ENCODE results near the gene AHCYL2.
"Not testable (repeated sequence)": the region's sequence is repeated elsewhere in the genome, so short reads cannot be mapped to it uniquely, and the experiment has no call there.

The AHCYL2 gene

DNA sequence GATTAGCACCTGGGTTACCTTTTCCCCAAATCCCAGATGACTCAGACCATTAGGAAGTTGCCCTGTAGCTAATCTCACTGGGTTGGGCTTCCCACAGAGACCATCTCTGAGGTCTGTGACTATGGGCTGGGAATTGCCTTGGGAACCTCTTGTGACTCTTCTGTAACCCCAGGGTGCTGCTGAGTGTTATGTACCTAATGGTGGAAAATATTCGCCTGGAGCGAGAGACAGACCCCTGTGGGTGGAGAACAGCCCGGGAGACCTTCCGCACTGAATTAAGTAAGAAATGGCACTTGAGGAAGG is 229.4 kb downstream of the AHCYL2 start:
- no peak for DNase-seq (ENCODE audit: low read depth)

DNA sequence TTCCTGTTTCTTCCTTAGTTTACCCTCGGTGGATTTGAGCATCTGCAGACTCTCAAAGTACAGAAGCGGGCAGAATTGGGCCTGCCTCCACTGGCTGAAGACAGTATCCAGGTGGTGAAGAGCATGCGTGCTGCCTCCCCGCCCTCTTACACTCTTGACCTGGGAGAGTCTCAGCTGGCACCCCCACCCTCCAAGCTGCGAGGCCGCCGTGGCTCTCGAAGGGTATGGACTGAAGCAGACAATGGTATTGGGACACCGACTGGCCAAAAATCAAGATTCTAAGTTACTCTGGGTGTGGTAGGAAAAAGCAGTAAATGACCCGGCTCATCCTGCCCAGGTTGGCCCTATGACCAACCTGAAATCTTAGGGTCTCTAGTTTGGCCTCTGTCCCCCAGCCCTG is 231.6 kb downstream of the AHCYL2 start:
- no peak for DNase-seq (ENCODE audit: low read depth)

DNA sequence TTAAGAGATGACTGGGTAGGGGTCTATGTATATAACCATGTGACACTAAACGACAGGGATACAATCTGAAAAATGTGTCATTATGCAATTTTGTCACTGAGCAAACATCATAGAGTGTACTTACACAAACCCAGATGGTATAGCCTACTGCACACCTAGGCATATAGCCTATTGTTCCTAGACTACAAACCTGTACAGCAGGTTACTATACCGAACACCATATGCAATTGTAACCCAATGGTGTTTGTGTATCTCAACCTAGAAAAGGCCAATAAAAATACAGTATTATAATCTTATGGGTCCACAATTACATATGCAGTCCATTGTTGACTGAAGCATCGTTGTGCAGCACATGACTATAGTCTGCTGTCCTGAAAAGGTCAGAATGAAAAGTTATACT is 232.3 kb downstream of the AHCYL2 start:
- DNase-seq (ENCODE audit: low read depth): no peak

DNA sequence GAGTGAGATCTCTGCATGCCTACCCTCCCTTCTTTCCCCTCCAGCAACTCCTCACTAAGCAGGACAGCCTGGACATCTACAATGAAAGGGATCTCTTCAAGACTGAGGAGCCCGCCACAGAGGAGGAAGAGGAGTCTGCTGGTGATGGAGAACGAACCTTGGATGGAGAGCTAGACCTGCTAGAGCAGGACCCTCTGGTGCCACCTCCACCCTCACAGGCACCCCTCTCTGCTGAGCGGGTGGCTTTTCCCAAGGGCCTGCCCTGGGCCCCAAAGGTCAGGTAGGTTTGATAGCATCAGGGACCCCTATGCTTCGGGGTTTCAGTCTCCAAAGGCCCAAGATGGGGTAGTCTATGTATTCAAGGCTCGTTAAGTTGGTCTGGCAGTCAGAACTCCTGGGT is 233.3 kb downstream of the AHCYL2 start:
- DNase-seq (ENCODE audit: low read depth): no peak

DNA sequence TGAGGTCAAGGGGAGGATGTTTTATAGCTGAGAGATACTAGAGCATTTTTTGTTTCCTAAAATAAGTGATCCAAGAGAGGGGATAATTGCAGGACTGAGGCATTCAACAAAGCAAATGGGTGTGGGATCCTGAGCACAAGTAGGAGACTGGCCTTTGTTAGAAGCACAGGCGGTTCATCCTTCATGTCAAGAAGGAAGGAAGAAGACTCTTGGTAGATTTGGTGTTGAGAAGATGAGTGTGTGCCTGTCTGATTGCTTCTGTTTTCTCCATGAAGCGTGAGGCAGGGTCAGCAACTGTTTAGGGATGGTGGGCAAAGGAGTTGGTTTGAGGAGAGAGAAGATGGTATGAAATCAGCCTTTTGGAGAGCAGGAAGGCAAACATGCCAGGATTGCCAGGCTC is 237.0 kb downstream of the AHCYL2 start:
- DNase-seq (ENCODE audit: low read depth): no peak

DNA sequence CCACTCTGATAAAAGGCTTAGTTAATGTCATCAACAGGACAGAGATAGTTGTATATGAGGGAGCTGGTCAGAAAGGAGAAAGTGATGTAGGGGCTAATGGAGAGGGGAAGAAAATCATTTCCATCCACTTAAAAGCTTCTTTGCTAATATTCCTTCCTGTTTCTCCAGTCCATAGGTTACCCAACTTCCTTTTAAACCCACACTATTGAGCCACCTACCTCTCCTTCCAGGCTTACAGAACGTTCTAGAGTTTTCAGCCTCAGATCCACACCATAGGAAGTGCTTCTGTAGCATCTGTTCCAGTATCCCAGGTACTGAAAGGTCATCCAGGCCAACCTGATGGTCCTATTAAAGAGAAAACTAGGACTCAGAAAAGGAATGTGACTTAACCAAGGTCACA is 237.6 kb downstream of the AHCYL2 start:
- no peak for DNase-seq (ENCODE audit: low read depth)

DNA sequence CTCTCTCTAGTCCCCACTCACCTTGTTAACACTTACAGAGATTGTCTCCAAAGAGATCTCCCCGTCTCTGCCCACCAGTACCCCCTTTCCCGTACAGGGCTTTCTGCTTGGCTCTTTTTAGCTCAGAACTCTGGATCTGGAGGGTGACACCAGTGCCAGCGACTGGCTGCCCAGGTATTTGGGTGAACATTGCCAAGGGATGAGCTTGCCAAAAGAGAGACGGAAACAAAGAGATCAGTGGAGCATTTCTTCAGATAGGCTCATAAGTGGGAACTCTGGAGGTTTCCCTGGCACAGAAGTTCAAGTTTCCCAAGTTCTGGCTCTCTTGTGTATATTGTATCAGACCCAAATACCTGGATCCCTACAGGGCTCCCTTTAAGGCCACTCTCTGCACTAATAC is 239.4 kb downstream of the AHCYL2 start:
- DNase-seq (ENCODE audit: low read depth): no peak

DNA sequence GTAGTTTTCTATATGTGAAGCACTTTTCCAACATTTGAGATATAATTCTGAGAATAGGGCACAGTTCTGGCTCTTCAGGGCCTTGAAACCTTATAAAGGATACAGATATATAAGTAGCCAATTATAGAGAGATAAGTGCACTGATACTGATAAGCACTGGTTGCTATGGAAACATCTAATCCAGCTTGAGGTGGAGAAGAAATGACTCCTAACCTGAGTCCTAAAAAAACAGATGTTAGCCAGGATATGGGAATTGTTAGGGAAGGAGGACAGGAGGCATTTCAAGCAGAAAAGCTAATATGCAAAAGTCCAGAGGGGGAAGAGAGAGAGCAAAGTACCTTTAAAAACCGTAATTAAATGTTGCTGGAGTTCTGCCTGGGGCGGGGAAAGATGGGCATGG is 240.2 kb downstream of the AHCYL2 start:
- no peak for DNase-seq (ENCODE audit: low read depth)

DNA sequence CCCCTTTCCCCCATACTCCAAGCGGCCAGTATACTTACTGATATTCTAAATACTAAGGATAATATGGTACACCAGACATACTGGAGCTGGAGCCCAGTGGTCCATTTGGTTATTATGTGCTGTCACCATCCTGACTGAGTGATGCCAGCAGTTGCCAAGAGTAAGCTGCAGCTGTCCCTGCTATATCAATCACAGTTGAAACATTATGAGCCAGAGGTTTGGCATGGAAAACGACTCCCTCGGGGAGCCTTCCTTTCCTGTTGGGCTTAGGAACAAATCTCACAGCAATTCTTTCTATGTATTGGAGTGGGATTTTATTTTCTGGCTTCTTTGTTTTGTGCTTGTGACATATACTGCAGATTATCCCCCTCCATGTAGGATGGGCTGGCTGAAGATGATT is 242.0 kb downstream of the AHCYL2 start:
- no peak for DNase-seq (ENCODE audit: low read depth)

DNA sequence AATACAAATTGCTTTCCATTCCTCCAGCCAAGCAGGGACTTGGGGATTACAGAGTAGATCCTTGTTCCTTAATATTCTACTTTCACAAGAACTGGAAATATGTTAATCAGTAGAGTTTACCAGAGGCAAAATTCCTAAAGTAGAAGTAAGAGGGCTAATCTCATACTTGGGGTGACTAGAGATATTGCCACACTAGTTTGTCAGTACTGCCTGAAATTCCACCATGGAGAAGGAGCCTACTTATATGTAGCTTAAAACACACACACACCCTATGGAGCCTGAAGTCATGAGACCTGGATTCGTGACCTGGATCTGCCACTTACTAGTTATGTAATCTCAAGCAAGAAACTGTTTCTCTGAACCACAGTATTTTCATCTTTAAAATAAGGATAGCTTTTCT is 243.3 kb downstream of the AHCYL2 start:
- DNase-seq (ENCODE audit: low read depth): no peak

DNA sequence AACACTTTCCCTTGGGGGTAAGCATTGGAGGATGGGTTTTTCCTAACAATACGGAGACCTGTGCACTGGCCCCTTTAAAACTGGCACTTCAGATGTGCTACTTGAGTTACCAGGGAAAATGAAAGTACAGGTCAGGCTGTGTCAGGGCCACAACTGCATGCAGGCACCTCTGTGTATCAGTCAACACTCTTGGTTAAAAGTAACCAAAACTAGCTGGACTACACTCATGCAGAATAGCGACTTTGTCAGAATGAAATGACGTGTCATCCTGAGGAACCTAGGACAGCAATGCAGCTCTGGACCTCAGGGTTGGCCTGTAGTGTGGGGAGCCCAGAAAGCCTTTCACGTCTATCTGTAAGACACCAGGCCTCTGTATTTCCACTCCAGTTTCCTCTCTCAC is 243.7 kb downstream of the AHCYL2 start:
- DNase-seq (ENCODE audit: low read depth): no peak

DNA sequence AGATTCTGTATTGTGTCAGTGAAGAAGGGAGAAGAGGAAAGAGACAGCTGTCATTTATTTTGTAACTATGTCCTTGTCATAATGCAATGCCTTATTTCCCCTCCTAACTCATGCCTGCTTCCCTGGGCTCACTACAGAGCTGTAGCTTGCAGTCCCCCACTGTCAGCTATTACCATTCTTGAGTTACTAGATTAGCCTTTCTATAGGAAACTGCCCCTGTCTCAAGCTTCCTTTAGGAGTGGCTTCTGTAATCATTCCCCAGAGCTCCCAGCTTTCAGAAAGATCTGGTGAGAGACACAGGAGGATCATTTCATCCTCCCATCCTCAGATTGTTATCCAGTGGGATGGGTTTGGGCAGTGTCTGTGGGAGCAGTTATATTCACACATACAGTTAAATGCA is 245.1 kb downstream of the AHCYL2 start:
- DNase-seq (ENCODE audit: low read depth): no peak

DNA sequence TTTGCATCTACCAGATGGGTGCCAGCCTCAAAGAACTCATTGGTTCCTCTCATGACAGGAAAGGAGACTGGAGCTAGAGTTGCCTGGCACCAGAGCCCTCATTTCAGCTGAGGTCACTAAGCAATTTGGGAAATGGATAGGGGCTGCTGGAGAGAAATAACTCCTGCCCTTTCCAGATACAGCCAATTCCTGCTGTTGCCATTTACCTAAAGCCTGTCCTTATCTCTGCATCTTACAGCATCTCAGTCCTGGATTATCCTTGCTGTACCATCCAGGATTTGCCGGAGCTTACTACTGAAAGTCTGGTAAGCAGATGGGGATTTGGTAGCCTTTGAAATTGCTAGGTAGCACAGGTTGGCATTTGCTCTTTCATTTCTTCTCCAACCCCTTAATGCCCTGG is 245.6 kb downstream of the AHCYL2 start:
- DNase-seq (ENCODE audit: low read depth): no peak

DNA sequence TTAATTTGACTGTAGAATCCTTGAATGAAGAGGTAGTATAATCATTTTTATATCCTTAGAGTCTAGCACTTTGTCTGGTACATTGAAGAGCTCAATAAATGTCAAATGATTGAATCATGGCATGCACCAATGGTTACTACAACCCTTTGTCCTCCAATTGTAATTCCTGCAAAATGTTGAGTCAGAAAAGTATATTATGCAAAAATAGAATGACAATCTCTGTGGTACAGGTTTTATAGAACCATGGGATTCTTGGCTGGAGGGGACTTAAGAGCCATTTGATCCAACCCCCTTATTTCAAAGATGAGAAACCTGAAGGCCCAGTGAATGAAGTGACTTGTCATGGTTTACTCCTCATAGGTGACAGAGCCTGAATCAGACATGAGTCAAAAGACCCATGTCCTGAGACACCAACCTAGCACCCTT is 246.6 kb downstream of the AHCYL2 start:
- DNase-seq (ENCODE audit: low read depth): no peak

DNA sequence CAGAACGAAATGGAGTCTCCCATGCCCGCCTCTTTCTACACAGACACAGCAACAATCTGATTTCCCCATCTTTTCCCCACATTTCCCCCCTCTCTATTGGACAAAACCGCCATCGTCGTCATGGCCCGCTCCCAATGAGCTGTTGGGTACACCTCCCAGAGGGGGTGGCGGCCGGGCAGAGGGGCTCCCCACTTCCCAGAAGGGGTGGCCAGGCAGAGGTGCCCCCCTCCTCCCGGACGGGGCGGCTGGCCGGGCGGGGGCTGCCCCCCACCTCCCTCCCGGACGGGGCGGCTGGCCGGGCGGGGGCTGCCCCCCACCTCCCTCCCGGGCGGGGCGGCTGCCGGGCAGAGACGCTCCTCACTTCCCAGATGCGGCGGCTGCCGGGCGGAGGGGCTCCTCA is 251.1 kb downstream of the AHCYL2 start:
- DNase-seq (ENCODE audit: low read depth): not testable (repeated sequence)

DNA sequence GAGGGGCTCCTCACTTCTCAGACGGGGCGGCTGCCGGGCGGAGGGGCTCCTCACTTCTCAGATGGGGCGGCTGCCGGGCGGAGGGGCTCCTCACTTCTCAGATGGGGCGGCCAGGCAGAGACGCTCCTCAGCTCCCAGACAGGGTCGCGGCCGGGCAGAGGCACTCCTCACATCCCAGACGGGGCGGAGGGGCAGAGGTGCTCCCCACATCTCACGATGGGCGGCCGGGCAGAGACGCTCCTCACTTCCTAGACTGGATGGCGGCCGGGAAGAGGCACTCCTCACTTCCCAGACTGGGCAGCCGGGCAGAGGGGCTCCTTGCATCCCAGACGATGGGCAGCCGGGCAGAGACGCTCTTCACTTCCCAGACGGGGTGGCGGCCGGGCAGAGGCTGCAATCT is 251.6 kb downstream of the AHCYL2 start:
- DNase-seq (ENCODE audit: low read depth): not testable (repeated sequence)
